Esophagus squamous epithelium (tissue), 4 donors: ENCODE data around the gene SPDEF.

ENCODE experiments used
- POLR2A ChIP-seq, 4 donors: fragments of 450-650 bp; IDR thresholded peaks; one replicate each; pipeline ENCODE4 v1.6.1; 2017; ENCODE audit warnings: antibody characterized with exemption in 4 of 4, mild to moderate bottlenecking in 4 of 4, moderate library complexity in 3 of 4
- TF ChIP-seq, protein P1 (sequence below), 6 experiments: fragments of 450-650 bp in 4 of 6; fragments of 200-600 bp in 2 of 6; sonication (generic) in 2 of 6; IDR thresholded peaks; one replicate each; pipeline ENCODE4 v1.5.1; 2016 to 2019; ENCODE audit warnings: antibody characterized with exemption in 6 of 6, mild to moderate bottlenecking in 4 of 6, moderate library complexity in 4 of 6

DNA sequence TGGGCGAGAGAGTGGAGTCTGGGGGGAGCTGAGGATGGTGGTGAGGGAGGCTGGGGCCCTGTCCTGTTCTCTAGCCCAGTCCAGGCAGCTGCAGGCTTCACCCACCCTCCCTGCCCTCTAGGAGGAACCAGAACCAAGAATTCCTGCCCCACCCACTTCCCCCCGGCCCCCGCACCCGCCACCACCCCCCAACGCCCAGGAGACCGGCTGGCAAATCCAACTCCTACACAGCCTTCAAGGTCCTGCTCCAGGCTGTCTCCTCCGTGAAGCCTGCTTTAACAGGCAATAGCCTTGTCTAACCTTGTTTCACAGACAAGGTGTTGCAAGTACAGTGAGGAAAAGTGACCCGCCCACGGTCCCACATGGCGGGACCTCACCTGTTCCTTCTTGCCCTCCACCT lies 2.4 kb downstream of the SPDEF start:
- TF ChIP-seq POLR2A (IDR thresholded peaks at IDR 0.05): no peak
- TF ChIP-seq, protein P1, sequence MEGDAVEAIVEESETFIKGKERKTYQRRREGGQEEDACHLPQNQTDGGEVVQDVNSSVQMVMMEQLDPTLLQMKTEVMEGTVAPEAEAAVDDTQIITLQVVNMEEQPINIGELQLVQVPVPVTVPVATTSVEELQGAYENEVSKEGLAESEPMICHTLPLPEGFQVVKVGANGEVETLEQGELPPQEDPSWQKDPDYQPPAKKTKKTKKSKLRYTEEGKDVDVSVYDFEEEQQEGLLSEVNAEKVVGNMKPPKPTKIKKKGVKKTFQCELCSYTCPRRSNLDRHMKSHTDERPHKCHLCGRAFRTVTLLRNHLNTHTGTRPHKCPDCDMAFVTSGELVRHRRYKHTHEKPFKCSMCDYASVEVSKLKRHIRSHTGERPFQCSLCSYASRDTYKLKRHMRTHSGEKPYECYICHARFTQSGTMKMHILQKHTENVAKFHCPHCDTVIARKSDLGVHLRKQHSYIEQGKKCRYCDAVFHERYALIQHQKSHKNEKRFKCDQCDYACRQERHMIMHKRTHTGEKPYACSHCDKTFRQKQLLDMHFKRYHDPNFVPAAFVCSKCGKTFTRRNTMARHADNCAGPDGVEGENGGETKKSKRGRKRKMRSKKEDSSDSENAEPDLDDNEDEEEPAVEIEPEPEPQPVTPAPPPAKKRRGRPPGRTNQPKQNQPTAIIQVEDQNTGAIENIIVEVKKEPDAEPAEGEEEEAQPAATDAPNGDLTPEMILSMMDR (IDR thresholded peaks at IDR 0.05): no peak
